Rectal smooth muscle tissue (tissue), 1 donor: Measurements from ENCODE around the gene SLX9.

ENCODE experiments used
- H3K27ac ChIP-seq: one replicate; pipeline ENCODE4 v1.7.0; 2013; ENCODE audit warnings: low read depth, low read length, inconsistent platforms
- H3K27me3 ChIP-seq: one replicate; pipeline ENCODE4 v1.7.0; 2013; ENCODE audit warnings: low read length; ENCODE audit not compliant: control insufficient read depth, insufficient read depth
- H3K36me3 ChIP-seq: one replicate; pipeline ENCODE4 v1.7.0; 2013; ENCODE audit warnings: low read length; ENCODE audit not compliant: control insufficient read depth, insufficient read depth
- H3K4me1 ChIP-seq: one replicate; pipeline ENCODE4 v1.7.0; 2013; ENCODE audit warnings: low read length; ENCODE audit not compliant: control insufficient read depth, insufficient read depth
- H3K4me3 ChIP-seq: one replicate; pipeline ENCODE4 v1.7.0; 2013; ENCODE audit warnings: low read length
- H3K9ac ChIP-seq: one replicate; pipeline ENCODE4 v1.7.0; 2013; ENCODE audit warnings: low read length

Gene SLX9, protein sequence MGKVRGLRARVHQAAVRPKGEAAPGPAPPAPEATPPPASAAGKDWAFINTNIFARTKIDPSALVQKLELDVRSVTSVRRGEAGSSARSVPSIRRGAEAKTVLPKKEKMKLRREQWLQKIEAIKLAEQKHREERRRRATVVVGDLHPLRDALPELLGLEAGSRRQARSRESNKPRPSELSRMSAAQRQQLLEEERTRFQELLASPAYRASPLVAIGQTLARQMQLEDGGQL

DNA sequence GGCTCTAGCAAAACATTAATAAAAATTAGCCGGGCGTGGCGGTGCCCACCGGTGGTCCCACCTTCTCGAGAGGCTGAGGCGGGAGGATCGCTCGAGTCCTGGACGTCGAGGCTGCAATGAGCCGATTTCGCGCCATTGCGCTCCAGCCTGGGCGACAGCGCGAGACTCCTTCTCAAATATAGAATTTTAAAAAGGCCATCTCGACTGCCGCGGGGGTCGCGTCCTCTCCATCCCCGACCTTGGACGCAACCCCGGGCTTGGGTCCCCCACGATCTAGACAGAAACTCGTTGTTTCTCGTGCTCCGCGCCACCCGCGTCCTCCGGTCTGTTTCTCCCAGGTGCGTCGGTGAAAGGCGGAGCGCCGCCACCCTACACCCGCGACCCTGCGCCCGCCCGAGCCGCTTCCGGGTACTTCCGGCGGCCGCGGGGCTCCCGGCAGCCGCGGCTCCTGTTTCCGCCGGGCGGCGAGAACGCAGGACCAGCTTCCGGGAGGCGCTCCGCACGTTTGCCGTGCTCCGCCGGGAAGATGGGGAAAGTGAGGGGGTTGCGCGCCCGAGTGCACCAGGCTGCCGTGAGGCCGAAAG lies at the start of gene SLX9:
SLX9 (plus strand) TSS at position 498 of the 584 bp plus-strand sequence; CDS start at position 527, 29 bp downstream.
- H3K4me3 ChIP-seq, result peak within 1 kb of the TSS; percentile 78
- peak within 1 kb of the TSS; percentile 61 for H3K9ac ChIP-seq
- H3K4me1 ChIP-seq, result peaks cover 17% of the 10 kb centered on the region
- H3K27me3 ChIP-seq, result no peaks in the 10 kb centered on the region
- H3K36me3 ChIP-seq, result peaks cover 12% of the 10 kb centered on the region
- peak within 1 kb of the TSS; percentile 57 for H3K27ac ChIP-seq

DNA sequence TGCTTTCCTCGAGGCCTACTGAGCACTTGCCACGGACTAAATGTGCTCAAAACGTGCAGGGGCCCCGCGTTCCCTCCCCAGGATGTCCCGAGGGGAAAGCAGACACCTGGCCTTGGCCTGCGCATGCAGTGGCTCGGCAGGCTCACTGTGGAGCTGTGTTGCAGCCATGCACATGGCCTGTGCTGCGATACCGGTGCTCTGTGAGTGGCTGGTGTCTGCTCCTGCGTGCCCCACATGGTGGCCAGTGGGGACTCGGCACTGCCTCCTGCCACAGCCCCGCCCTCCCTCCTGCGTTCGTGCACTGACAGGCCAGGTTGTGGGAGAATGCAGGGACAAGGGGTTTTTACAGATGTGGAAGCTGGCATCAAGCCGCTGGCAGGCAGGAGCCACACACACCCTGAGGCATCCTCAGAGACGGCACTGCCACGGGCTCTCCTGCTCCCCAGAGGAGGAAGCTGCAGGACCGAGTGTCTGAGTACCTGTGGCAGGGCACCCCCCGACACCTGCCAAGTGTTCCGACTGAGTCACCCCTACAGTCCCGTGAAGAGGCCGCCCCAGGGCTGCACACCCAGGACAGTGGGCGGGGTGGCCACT lies 49.4 kb upstream of the SLX9 start:
- Histone ChIP-seq H3K4me3 (no peak overlapping the region), H3K27me3 (peaks cover 3% of the 10 kb centered on the region), H3K4me1 (no peaks in the 10 kb centered on the region), H3K27ac (no peak overlapping the region), H3K36me3 (no peaks in the 10 kb centered on the region), H3K9ac (no peak overlapping the region)

DNA sequence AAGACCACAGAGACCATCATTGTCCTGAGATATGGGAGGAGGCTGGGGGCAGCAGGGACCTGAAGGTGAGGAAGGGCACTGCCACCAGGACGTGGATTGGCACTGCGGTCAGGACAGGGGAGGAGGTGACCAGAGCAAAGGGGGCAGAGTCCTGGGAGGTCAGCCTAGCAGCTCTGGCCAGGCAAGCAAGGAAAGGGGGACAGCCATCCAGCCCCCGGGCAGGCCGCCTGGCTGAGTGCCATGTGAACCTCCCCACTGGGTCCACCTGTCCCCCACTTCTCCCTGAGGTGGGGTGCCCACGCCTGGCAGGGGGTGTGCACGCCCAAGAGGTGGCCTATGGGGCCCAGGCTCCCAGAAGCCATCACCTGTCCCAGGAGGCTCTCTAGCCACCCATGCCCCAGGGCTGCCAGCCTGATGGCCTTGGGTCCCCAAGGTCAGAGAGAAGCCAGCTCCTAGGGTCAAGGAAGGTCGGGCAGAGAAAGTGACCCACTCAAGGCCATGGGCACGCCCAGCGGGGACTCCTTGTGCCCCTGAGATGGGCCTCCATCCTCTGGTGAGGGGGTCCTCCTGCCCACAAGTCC lies 48.8 kb upstream of the SLX9 start:
- H3K36me3 ChIP-seq, result no peaks in the 10 kb centered on the region
- H3K4me3 ChIP-seq, result no peak overlapping the region
- no peaks in the 10 kb centered on the region for H3K4me1 ChIP-seq
- H3K27ac ChIP-seq, result no peak overlapping the region
- no peaks in the 10 kb centered on the region for H3K27me3 ChIP-seq
- no peak overlapping the region for H3K9ac ChIP-seq

DNA sequence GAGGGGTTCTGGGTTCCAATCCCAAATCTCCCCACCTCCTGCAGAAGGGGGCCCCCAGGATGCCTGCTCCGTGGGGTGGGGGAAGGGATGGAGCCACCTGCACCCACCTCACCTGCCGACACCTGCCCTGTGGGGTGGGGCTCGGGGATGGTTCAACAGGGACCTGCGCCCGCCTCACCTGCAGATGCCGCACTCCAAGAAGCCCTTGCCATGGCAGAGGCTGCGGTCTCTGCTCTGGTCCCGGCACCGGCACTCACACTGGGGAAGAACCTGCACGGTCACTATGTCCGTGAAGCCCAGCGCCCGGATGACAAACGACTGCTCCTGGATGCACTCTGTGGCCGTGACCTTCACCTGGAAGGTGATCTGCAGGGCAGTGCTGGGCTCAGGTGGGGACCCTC lies 48.2 kb upstream of the SLX9 start:
- no peaks in the 10 kb centered on the region for H3K36me3 ChIP-seq
- H3K4me1 ChIP-seq, result no peaks in the 10 kb centered on the region
- no peak overlapping the region for H3K4me3 ChIP-seq
- H3K27ac ChIP-seq, result no peak overlapping the region
- no peaks in the 10 kb centered on the region for H3K27me3 ChIP-seq
- no peak overlapping the region for H3K9ac ChIP-seq

DNA sequence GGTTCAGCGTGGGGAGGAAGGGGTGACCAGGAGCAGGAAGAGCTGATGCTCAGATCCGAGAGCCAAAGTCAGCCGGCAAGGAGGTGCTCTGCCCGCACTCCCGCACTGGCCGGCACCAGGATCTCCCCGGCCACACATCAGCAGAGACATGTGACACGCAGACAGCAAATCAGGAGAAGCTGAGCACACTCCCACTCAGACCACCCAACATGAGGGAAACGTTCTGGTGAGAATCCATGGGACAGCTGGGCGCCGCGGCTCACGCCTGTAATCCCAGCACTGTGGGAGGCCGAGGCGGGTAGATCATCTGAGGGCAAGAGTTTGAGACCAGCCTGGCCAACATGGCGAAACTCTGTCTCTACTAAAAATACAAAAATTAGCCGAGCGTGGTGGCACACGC lies 47.7 kb upstream of the SLX9 start:
- H3K27ac ChIP-seq, result no peak overlapping the region
- no peak overlapping the region for H3K9ac ChIP-seq
- no peaks in the 10 kb centered on the region for H3K4me1 ChIP-seq
- H3K4me3 ChIP-seq, result no peak overlapping the region
- H3K36me3 ChIP-seq, result no peaks in the 10 kb centered on the region
- no peaks in the 10 kb centered on the region for H3K27me3 ChIP-seq

DNA sequence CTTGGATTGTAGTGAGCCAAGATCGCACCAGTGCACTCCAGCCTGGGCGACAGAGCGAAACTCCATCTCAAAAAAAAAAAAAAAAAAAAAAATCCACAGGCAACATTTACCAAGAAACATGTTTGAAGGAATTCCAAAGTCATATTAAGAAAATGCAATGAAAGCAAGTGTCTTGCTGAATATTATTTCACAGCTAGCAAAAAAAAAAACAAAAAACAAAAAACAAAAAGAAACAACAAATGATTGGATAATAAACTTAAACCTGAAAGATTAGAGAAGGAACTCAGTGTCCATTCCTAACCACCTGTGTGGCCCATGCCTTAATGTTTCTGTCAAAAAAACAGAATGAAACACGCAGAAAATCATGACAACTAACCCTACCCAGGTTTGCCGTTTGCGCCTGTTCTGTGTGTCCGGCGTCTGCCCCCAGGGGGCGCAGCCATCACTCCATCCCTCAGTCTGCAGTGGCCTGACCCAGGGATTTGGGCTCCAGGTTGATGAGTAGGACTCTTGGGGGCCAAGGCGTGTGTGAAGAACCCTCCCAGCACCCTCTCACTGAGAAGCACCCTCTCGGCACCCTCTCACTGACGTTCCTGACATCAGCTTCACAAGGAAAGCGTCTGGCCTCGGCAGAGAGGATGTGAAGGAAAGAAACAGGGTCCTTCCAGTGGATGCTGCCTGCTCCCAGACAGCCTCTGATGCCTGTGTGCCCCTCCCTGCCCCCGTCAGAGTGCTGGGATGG lies 47.1 kb upstream of the SLX9 start:
- Histone ChIP-seq H3K4me3 (no peak overlapping the region), H3K4me1 (no peaks in the 10 kb centered on the region), H3K9ac (no peak overlapping the region), H3K27me3 (no peaks in the 10 kb centered on the region), H3K36me3 (no peaks in the 10 kb centered on the region), H3K27ac (no peak overlapping the region)

DNA sequence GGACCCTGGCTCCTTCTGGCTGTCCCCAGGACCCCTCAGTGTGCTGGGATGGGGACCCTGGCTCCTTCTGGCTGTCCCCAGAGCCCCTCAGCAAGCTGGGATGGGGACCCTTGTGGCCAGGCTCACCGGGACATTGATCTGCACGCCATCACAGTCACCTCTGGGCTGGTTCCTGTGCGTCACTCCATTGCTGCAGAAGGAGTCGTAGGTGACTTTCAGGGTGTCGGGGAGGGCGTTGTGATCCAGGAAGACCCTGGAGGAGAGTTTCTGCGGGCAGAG lies 46.6 kb upstream of the SLX9 start:
- Histone ChIP-seq H3K27me3 (no peaks in the 10 kb centered on the region), H3K36me3 (no peaks in the 10 kb centered on the region), H3K4me3 (no peak overlapping the region)

DNA sequence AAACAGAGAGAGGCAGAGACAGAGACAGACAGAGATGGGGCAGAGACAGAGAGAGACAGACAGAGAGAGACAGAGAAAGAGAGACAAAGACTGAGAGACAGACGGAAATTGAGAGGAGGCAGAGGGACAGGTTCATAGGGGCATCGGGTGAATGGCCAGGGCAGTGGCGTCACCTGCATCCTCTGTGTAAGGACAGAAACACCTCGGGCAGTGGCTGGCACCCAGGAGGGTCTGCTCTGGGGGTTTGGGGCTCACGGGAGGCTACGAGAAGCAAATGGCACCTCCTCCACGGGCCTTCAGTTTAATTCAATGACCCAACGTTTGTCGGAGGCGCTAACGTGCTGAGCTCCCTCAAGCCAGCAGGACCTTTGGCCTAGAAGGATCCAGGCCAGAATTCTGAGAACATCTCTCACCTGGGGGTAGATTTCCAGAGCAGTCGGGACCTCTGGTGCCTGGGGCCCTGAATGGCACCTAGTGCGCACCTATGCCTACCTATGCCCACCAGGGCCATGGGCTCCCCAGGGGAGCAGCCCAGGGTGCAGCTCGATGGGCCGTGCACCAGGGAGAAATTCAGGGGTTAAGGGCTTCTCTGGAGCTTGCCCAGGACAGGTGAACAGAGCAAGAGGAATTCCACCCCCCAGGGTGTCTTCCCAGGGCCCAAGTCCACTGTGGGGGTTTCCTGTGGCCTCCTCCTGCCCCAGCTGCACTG lies 45.7 kb upstream of the SLX9 start:
- Histone ChIP-seq H3K36me3 (no peaks in the 10 kb centered on the region), H3K4me3 (no peak overlapping the region), H3K9ac (no peak overlapping the region), H3K27me3 (no peaks in the 10 kb centered on the region), H3K27ac (no peak overlapping the region), H3K4me1 (no peaks in the 10 kb centered on the region)

More for the DNA sequence above, 46.6 kb upstream of the SLX9 start:
- Histone ChIP-seq H3K9ac (no peak overlapping the region), H3K27ac (no peak overlapping the region), H3K4me1 (no peaks in the 10 kb centered on the region)

DNA sequence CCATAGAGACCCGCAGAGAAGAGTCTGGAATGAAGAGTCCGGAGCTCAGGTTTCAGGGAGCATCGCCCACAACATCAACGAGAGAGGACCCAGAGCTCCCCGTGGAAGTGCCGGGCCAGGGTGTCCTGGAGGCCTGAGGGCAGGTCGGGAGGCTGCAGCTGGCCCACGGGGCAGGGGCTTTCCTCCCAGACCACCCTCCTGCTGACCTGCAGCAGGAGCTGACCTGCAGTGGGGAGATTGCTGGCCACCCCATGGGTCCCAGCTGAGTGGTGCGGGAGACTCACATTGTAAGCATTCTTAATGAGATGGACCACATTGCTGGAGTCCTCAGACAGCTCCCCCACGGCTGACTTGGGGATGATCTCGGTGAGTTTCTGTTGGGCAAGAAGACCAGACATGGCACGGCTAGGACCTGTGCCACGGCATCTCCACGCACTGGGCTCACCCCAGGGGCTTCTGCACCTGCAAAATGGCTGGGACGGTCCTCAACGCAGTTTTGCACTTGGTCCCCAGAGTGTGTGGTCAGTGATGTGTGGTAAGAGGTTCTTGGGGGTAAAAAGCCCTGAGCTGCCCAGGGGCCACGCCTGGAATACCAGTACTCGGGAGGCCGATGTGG lies 45.0 kb upstream of the SLX9 start:
- H3K9ac ChIP-seq, result no peak overlapping the region
- no peaks in the 10 kb centered on the region for H3K36me3 ChIP-seq
- H3K27ac ChIP-seq, result no peak overlapping the region
- no peak overlapping the region for H3K4me3 ChIP-seq
- no peaks in the 10 kb centered on the region for H3K27me3 ChIP-seq
- no peaks in the 10 kb centered on the region for H3K4me1 ChIP-seq

DNA sequence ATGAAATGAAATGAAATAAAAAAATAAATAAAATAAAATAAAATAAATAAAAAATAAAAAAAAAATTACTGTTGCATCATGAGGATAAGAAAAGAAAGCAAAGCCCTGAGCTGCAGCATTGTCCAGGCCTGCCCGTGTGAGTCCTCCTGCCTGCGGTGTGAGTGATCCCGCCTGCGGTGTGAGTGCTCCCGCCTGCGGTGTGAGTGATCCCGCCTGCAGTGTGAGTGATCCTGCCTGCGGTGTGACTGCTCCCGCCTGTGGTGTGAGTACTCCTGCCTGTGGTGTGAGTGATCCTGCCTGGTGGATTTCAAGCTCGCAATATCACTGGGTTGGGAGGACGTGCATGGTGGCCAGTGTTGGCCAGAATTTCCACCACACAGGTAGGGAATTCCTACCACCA lies 44.0 kb upstream of the SLX9 start:
- H3K27ac ChIP-seq, result no peak overlapping the region
- H3K36me3 ChIP-seq, result no peaks in the 10 kb centered on the region
- H3K9ac ChIP-seq, result no peak overlapping the region
- H3K4me3 ChIP-seq, result no peak overlapping the region
- no peaks in the 10 kb centered on the region for H3K4me1 ChIP-seq
- H3K27me3 ChIP-seq, result no peaks in the 10 kb centered on the region

DNA sequence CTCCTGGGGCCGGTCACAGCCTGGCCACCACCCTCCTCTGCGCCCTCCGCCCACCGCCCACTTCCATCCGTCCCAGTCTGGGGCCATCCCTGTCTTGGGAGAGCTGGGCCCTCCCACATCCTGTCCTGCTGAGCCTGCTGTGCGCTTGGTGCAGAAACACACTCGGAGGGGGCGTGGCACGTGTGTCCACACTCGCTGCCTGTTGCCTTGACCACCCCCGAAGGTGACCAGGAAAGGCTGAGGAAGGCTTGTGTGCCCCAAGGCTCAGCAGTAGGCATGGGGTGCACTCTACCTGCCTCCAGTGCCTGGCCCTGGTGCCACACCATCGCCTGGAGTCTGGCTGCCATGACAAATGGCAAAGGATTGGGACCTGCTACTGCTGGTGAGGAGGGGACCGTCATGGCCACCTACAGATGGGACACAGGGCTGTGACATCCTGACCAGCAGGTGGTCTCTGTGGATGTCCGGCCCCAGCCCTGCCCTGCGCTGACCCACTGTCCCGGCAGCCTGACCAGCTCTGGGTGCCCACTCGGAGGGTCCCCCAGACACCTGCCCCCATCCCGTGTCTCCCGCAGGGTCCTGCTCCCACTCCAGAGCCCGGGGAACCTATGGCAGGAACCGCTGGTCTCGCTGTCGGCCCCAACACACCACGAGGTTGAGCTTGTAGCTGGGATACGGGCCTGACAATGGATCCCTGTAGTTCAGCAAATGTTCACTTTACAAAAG lies 43.1 kb upstream of the SLX9 start:
- Histone ChIP-seq H3K4me3 (no peak overlapping the region), H3K27me3 (no peaks in the 10 kb centered on the region), H3K36me3 (peaks cover under 1% of the 10 kb centered on the region), H3K4me1 (no peaks in the 10 kb centered on the region), H3K9ac (no peak overlapping the region), H3K27ac (no peak overlapping the region)
